ENCODE measurements around the gene ITGAV.

Gene ITGAV

GRCh38 chr2:186717320-186718007, 127.6 kb downstream of the ITGAV start:
- DNase-seq (ENCODE audit: low spot score), result no peak

DNA sequence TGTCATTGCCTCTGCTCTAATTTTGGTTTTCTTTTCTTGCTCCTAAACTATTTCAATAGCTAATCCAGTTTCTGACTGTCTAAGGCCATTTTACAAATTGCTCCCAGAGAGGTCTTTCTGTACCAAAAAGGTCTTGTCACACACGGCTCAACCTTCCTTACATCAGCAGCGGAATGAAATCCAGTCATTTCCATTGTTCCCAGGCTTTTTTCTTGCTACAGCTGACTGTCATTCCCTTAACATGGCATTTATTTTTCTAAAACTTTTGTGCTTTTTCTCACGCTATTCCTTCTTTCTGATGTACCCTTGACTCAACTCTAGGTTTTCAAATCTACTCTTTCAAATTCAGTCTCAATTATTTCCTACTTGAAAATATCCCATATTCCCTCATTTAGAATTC, 128.3 kb downstream of the ITGAV start:
- DNase-seq (ENCODE audit: low spot score), result no peak

DNA sequence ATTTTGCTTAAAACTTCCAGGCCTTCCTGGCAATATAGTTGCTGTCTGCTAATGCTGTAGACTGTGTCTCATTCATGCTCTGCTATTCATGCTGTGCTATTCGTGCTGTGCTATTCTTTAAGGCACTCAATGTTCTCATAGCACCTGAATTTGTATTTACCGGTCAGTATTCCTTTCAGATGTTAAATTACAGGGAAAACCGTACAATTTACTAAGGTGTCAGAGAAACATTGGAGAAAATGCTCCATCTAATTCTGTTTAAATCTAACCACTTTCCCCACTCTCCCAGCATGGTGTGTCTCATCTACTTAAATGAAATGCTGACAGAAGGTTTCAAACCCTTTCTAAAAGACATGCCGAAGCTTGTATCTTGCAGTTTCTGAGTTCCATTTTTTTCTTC, 129.0 kb downstream of the ITGAV start:
- DNase-seq (ENCODE audit: low spot score), result no peak

- no peak for DNase-seq (ENCODE audit: low spot score)
Measured at GRCh38 chr2:186721956-186722355, 132.1 kb downstream of the ITGAV start.

GRCh38 chr2:186724736-186725135, 134.9 kb downstream of the ITGAV start:
- DNase-seq (ENCODE audit: low spot score), result no peak

GRCh38 chr2:186725783-186726182, 135.9 kb downstream of the ITGAV start:
- DNase-seq (ENCODE audit: low spot score), result no peak

DNA sequence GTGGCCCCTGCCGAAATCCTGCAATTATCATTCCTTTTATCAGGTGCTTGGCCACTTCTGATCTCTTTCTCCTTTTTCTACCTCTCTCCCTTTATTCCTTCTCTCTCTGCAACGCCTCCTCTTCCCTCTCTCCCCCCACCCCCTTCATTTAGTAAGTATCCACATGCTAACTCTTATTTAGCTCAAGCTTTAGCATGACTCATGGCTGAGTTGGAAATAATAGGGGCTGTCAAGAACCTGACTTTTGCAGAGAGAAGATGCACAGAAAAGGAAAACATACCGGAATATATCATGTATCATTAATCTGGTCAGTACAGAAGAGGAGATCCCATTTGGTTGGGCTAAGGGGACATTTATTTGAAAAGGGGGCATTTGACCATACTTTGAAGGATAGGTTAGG, 137.1 kb downstream of the ITGAV start:
- no peak for DNase-seq (ENCODE audit: low spot score)

DNA sequence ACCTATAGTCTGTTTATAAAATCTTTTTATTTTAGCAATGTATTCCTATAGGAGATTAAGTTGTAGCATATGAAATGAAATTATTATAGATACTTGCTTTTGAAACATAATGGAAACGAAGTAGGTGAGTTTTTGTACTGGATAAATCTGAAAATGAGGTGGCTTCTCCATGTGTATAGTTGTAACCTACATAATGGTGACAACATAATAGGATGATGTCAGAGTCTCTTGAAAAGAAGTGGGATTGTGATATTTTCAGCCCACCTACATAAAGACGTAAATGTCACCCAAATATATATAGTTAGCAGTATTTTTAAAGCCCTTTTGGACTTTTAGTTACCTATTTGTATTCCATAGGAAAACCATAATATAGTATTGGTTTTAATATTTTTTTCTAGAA, 138.8 kb downstream of the ITGAV start:
- DNase-seq (ENCODE audit: low spot score), result no peak

All from RKO (cell line).